HEK293 (cell line): ENCODE data around the gene ZNF284.

Experiments
- OSR2 ChIP-seq: fragments of 450-650 bp; formaldehyde crosslinking; IDR thresholded peaks from 2 replicates; pipeline ENCODE4 v1.5.1; 2016; ENCODE audit warnings: missing biosample characterization, missing genetic modification characterization
- PATZ1 ChIP-seq: fragments of 450-650 bp; formaldehyde crosslinking; IDR thresholded peaks from 2 replicates; pipeline ENCODE4 v1.5.1; 2016; ENCODE audit warnings: missing biosample characterization, missing genetic modification characterization
- PBX3 ChIP-seq: sonication (generic); formaldehyde crosslinking; IDR thresholded peaks from 2 replicates; pipeline ENCODE4 v1.8.1; 2022; ENCODE audit warnings: mild to moderate bottlenecking, moderate library complexity, missing genetic modification reagents
- PRDM6 ChIP-seq: fragments of 450-650 bp; formaldehyde crosslinking; IDR thresholded peaks from 2 replicates; pipeline ENCODE4 v1.5.1; 2017; ENCODE audit warnings: missing biosample characterization, missing genetic modification characterization
- SP2 ChIP-seq: fragments of 450-650 bp; formaldehyde crosslinking; IDR thresholded peaks from 2 replicates; pipeline ENCODE4 v1.5.1; 2016; ENCODE audit warnings: missing biosample characterization, missing genetic modification characterization
- TRIM28 ChIP-seq: IDR thresholded peaks from 2 replicates; pipeline ENCODE4 v1.6.1; 2011; ENCODE audit warnings: low read length, control low read depth, borderline replicate concordance
- YY2 ChIP-seq: fragments of 450-650 bp; formaldehyde crosslinking; IDR thresholded peaks from 2 replicates; pipeline ENCODE4 v1.5.1; 2016; ENCODE audit warnings: missing biosample characterization, missing genetic modification characterization
- ZBTB44 ChIP-seq: fragments of 450-650 bp; IDR thresholded peaks from 2 replicates; pipeline ENCODE4 v1.5.1; 2018; ENCODE audit warnings: missing biosample characterization, mild to moderate bottlenecking, missing genetic modification characterization
- ZBTB8A ChIP-seq: fragments of 450-650 bp; formaldehyde crosslinking; IDR thresholded peaks from 2 replicates; pipeline ENCODE4 v1.5.1; 2016; ENCODE audit warnings: missing biosample characterization, missing genetic modification characterization
- ZEB2 ChIP-seq: fragments of 450-650 bp; formaldehyde crosslinking; IDR thresholded peaks from 2 replicates; pipeline ENCODE4 v1.5.1; 2016; ENCODE audit warnings: missing biosample characterization, missing genetic modification characterization
- ZFP41 ChIP-seq: fragments of 450-650 bp; formaldehyde crosslinking; IDR thresholded peaks from 2 replicates; pipeline ENCODE4 v1.5.1; 2016; ENCODE audit warnings: missing biosample characterization, missing genetic modification characterization, borderline replicate concordance
- ZNF146 ChIP-seq: fragments of 450-650 bp; formaldehyde crosslinking; IDR thresholded peaks from 2 replicates; pipeline ENCODE4 v1.5.1; 2016; ENCODE audit warnings: missing biosample characterization, missing genetic modification characterization
- ZNF184 ChIP-seq: fragments of 450-650 bp; IDR thresholded peaks from 2 replicates; pipeline ENCODE4 v1.5.1; 2018; ENCODE audit warnings: missing biosample characterization, mild to moderate bottlenecking, missing genetic modification characterization
- ZNF19 ChIP-seq: fragments of 450-650 bp; formaldehyde crosslinking; IDR thresholded peaks from 2 replicates; pipeline ENCODE4; 2016; ENCODE audit warnings: missing biosample characterization, missing genetic modification characterization, low read depth
- ZNF248 ChIP-seq: fragments of 450-650 bp; formaldehyde crosslinking; IDR thresholded peaks from 2 replicates; pipeline ENCODE4 v1.5.1; 2017; ENCODE audit warnings: missing biosample characterization, missing genetic modification characterization
- ZNF394 ChIP-seq: fragments of 450-650 bp; formaldehyde crosslinking; IDR thresholded peaks from 2 replicates; pipeline ENCODE4 v1.5.1; 2016; ENCODE audit warnings: missing biosample characterization, missing genetic modification characterization, mild to moderate bottlenecking, moderate library complexity, borderline replicate concordance
- ZNF473 ChIP-seq: fragments of 450-650 bp; formaldehyde crosslinking; IDR thresholded peaks from 2 replicates; pipeline ENCODE4 v1.5.1; 2017; ENCODE audit warnings: missing biosample characterization, missing genetic modification characterization
- ZNF610 ChIP-seq: fragments of 450-650 bp; formaldehyde crosslinking; IDR thresholded peaks from 2 replicates; pipeline ENCODE4 v1.5.1; 2016; ENCODE audit warnings: missing biosample characterization, missing genetic modification characterization, borderline replicate concordance
- ZSCAN4 ChIP-seq: fragments of 450-650 bp; formaldehyde crosslinking; IDR thresholded peaks from 2 replicates; pipeline ENCODE4 v1.5.1; 2017; ENCODE audit warnings: missing biosample characterization, missing genetic modification characterization
- TF ChIP-seq, protein P1 (sequence below): fragments of 450-650 bp; formaldehyde crosslinking; IDR thresholded peaks from 2 replicates; pipeline ENCODE4 v1.5.1; 2016; ENCODE audit warnings: missing biosample characterization, missing genetic modification characterization, borderline replicate concordance
- TF ChIP-seq, protein P2 (sequence below): fragments of 450-650 bp; formaldehyde crosslinking; IDR thresholded peaks from 2 replicates; pipeline ENCODE4 v1.5.1; 2016; ENCODE audit warnings: missing biosample characterization, missing genetic modification characterization
- TF ChIP-seq, protein P3 (sequence below): fragments of 450-650 bp; formaldehyde crosslinking; IDR thresholded peaks from 2 replicates; pipeline ENCODE4 v1.5.1; 2017; ENCODE audit warnings: missing biosample characterization, missing genetic modification characterization

Gene ZNF284

GRCh38 chr19:44111910-44112463, 40.0 kb downstream of the ZNF284 start (continued):
- TF ChIP-seq, protein P1, sequence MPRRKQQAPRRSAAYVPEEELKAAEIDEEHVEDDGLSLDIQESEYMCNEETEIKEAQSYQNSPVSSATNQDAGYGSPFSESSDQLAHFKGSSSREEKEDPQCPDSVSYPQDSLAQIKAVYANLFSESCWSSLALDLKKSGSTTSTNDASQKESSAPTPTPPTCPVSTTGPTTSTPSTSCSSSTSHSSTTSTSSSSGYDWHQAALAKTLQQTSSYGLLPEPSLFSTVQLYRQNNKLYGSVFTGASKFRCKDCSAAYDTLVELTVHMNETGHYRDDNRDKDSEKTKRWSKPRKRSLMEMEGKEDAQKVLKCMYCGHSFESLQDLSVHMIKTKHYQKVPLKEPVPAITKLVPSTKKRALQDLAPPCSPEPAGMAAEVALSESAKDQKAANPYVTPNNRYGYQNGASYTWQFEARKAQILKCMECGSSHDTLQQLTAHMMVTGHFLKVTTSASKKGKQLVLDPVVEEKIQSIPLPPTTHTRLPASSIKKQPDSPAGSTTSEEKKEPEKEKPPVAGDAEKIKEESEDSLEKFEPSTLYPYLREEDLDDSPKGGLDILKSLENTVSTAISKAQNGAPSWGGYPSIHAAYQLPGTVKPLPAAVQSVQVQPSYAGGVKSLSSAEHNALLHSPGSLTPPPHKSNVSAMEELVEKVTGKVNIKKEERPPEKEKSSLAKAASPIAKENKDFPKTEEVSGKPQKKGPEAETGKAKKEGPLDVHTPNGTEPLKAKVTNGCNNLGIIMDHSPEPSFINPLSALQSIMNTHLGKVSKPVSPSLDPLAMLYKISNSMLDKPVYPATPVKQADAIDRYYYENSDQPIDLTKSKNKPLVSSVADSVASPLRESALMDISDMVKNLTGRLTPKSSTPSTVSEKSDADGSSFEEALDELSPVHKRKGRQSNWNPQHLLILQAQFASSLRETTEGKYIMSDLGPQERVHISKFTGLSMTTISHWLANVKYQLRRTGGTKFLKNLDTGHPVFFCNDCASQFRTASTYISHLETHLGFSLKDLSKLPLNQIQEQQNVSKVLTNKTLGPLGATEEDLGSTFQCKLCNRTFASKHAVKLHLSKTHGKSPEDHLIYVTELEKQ (tag by site-specific recombination): no peak
- TF ChIP-seq ZNF610 (tag by site-specific recombination) (no peak; the same call in 1 of the 2 replicates), ZNF184 (no peak), ZBTB8A (no peak), ZNF19 (tag by site-specific recombination) (no peak), ZSCAN4 (tag by site-specific recombination) (no peak), SP2 (tag by site-specific recombination) (peak; percentile 53), YY2 (tag by site-specific recombination) (peak; percentile 79), PRDM6 (tag by site-specific recombination) (no peak), PBX3 (CRISPR knock-in tag) (no peak), ZNF146 (no peak), ZBTB44 (peak; percentile 47), OSR2 (tag by site-specific recombination) (no peak), ZNF248 (tag by site-specific recombination) (no peak), ZNF394 (tag by site-specific recombination) (peak; percentile 43; the same call in 1 of the 2 replicates), ZNF473 (no peak), ZEB2 (tag by site-specific recombination) (0 out of 2 replicates have a peak, but pooled peaks have one; percentile 33), PATZ1 (tag by site-specific recombination) (peak; percentile 65), ZFP41 (tag by site-specific recombination) (no peak), TRIM28 (no peak)
- TF ChIP-seq, protein P2, sequence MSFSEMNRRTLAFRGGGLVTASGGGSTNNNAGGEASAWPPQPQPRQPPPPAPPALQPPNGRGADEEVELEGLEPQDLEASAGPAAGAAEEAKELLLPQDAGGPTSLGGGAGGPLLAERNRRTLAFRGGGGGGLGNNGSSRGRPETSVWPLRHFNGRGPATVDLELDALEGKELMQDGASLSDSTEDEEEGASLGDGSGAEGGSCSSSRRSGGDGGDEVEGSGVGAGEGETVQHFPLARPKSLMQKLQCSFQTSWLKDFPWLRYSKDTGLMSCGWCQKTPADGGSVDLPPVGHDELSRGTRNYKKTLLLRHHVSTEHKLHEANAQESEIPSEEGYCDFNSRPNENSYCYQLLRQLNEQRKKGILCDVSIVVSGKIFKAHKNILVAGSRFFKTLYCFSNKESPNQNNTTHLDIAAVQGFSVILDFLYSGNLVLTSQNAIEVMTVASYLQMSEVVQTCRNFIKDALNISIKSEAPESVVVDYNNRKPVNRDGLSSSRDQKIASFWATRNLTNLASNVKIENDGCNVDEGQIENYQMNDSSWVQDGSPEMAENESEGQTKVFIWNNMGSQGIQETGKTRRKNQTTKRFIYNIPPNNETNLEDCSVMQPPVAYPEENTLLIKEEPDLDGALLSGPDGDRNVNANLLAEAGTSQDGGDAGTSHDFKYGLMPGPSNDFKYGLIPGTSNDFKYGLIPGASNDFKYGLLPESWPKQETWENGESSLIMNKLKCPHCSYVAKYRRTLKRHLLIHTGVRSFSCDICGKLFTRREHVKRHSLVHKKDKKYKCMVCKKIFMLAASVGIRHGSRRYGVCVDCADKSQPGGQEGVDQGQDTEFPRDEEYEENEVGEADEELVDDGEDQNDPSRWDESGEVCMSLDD (tag by site-specific recombination): no peak
- TF ChIP-seq, protein P3, sequence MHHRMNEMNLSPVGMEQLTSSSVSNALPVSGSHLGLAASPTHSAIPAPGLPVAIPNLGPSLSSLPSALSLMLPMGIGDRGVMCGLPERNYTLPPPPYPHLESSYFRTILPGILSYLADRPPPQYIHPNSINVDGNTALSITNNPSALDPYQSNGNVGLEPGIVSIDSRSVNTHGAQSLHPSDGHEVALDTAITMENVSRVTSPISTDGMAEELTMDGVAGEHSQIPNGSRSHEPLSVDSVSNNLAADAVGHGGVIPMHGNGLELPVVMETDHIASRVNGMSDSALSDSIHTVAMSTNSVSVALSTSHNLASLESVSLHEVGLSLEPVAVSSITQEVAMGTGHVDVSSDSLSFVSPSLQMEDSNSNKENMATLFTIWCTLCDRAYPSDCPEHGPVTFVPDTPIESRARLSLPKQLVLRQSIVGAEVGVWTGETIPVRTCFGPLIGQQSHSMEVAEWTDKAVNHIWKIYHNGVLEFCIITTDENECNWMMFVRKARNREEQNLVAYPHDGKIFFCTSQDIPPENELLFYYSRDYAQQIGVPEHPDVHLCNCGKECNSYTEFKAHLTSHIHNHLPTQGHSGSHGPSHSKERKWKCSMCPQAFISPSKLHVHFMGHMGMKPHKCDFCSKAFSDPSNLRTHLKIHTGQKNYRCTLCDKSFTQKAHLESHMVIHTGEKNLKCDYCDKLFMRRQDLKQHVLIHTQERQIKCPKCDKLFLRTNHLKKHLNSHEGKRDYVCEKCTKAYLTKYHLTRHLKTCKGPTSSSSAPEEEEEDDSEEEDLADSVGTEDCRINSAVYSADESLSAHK (tag by site-specific recombination): no peak
